Nephron progenitor cell (in vitro differentiated cells): ENCODE data around the gene TMED3.

Experiments
- DNase-seq: peaks from one replicate; pipeline ENCODE4 v3.0.0; 2021
- H3K27ac Mint-ChIP-seq: 2 replicates; pipeline ENCODE4 v1.8.0; 2021; ENCODE audit warnings: mild to moderate bottlenecking, moderate library complexity, mixed read lengths
- H3K27me3 Mint-ChIP-seq: 2 replicates; pipeline ENCODE4 v1.8.0; 2021; ENCODE audit warnings: mild to moderate bottlenecking, low read depth, mixed read lengths; ENCODE audit not compliant: poor library complexity
- H3K36me3 Mint-ChIP-seq: 2 replicates; pipeline ENCODE4 v1.8.0; 2021; ENCODE audit warnings: low read depth, mixed read lengths
- H3K4me1 Mint-ChIP-seq: 2 replicates; pipeline ENCODE4 v1.8.0; 2021; ENCODE audit warnings: mixed read lengths
- H3K4me3 Mint-ChIP-seq: 2 replicates; pipeline ENCODE4 v1.8.0; 2021; ENCODE audit warnings: mild to moderate bottlenecking, moderate library complexity, mixed read lengths
- H3K9me3 Mint-ChIP-seq: 2 replicates; pipeline ENCODE4 v1.8.0; 2021; ENCODE audit warnings: mild to moderate bottlenecking, moderate library complexity, mixed read lengths
- CTCF ChIP-seq: fragments of 200-600 bp; sonication (generic); IDR thresholded peaks from 2 replicates; pipeline ENCODE4 v1.5.0; 2021; ENCODE audit warnings: antibody characterized with exemption

TMED3 gene

GRCh38 chr15:79310985-79311900 is at the start of gene TMED3:
Gene TMED3, plus strand, starts transcription at chr15:79311112. Its CDS starts 138 bp downstream, at chr15:79311250.
- Mint-ChIP-seq H3K9me3 (no peaks in the 10 kb centered on the region), H3K4me1 (peaks cover 24% of the 10 kb centered on the region), H3K4me3 (peak within 1 kb of the TSS; percentile 92), H3K27ac (no peak within 1 kb of the TSS), H3K27me3 (peaks cover 43% of the 10 kb centered on the region), H3K36me3 (peaks cover 34% of the 10 kb centered on the region)
- peak; percentile 85 for DNase-seq
- peak; percentile 24 for TF ChIP-seq CTCF

GRCh38 chr15:79261836-79262235 is 49.1 kb upstream of the TMED3 start:
- DNase-seq = no peak
- no peak for TF ChIP-seq CTCF
- no peaks in the 10 kb centered on the region for H3K4me1 Mint-ChIP-seq
- H3K36me3 Mint-ChIP-seq = no peaks in the 10 kb centered on the region
- no peak overlapping the region for H3K27ac Mint-ChIP-seq
- H3K4me3 Mint-ChIP-seq = no peak overlapping the region
- peaks cover 16% of the 10 kb centered on the region for H3K27me3 Mint-ChIP-seq
- H3K9me3 Mint-ChIP-seq = peaks cover 6% of the 10 kb centered on the region

GRCh38 chr15:79265167-79265566 is 45.7 kb upstream of the TMED3 start:
- no peak overlapping the region for H3K27ac Mint-ChIP-seq
- no peak for DNase-seq
- no peaks in the 10 kb centered on the region for H3K36me3 Mint-ChIP-seq
- no peak overlapping the region for H3K4me3 Mint-ChIP-seq
- no peaks in the 10 kb centered on the region for H3K4me1 Mint-ChIP-seq
- H3K27me3 Mint-ChIP-seq = peaks cover 14% of the 10 kb centered on the region
- TF ChIP-seq CTCF = no peak
- no peaks in the 10 kb centered on the region for H3K9me3 Mint-ChIP-seq

GRCh38 chr15:79265987-79266579 is 44.8 kb upstream of the TMED3 start:
- Mint-ChIP-seq H3K27ac (no peak overlapping the region), H3K9me3 (no peaks in the 10 kb centered on the region), H3K4me1 (no peaks in the 10 kb centered on the region), H3K27me3 (peaks cover 15% of the 10 kb centered on the region), H3K4me3 (no peak overlapping the region), H3K36me3 (no peaks in the 10 kb centered on the region)
- TF ChIP-seq CTCF = no peak
- DNase-seq = no peak

- no peaks in the 10 kb centered on the region for H3K4me1 Mint-ChIP-seq
- DNase-seq = peak; percentile 43
- peaks cover 4% of the 10 kb centered on the region for H3K9me3 Mint-ChIP-seq
- peaks cover 99% of the 10 kb centered on the region for H3K27me3 Mint-ChIP-seq
- TF ChIP-seq CTCF = no peak
- H3K27ac Mint-ChIP-seq = no peak within 1 kb of the TSS
- H3K36me3 Mint-ChIP-seq = no peaks in the 10 kb centered on the region
- no peak within 1 kb of the TSS for H3K4me3 Mint-ChIP-seq
Observed at GRCh38 chr15:79282371-79283251, 28.3 kb upstream of the TMED3 start, which contains the start of gene ANKRD34C. Gene ANKRD34C, plus strand, starts transcription at chr15:79282722. Its CDS starts 10,563 bp downstream, at chr15:79293285.
